Peyer's patch (tissue), 4 donors: ENCODE data around the gene STK17A. TPM values are rescaled to one million over a fixed set of nuclear protein-coding genes. Genes with fewer than 3 reads are reported as not detected.
A peak's percentile ranks its signal among the peaks of the same experiment; 100 is the strongest.

ENCODE experiments used
- DNase-seq, 3 donors: peaks; one replicate each; pipeline ENCODE4 v3.0.0-alpha.2; 2017 to 2019
- H3K27ac ChIP-seq, 4 donors: fragments of 200-600 bp; sonication (generic); one replicate each; pipeline ENCODE4 v1.5.1; 2016 to 2019
- H3K27me3 ChIP-seq, 2 donors: fragments of 200-600 bp; sonication (generic); one replicate each; pipeline ENCODE4 v1.5.1; 2019
- H3K36me3 ChIP-seq, 3 donors: fragments of 200-600 bp; sonication (generic); one replicate each; pipeline ENCODE4 v1.5.1; 2016 to 2019
- H3K4me1 ChIP-seq, 4 donors: fragments of 200-600 bp; sonication (generic); one replicate each; pipeline ENCODE4 v1.5.1; 2016 to 2019
- H3K4me3 ChIP-seq, 4 donors: fragments of 200-600 bp; sonication (generic); 1 replicate in 3 of 4; 2 replicates in 1 of 4; pipeline ENCODE4 v1.5.1; 2016 to 2019; ENCODE audit warnings: mild to moderate bottlenecking in 1 of 4
- H3K9me3 ChIP-seq, 4 donors: fragments of 200-600 bp; sonication (generic); one replicate each; pipeline ENCODE4 v1.5.1; 2016 to 2019; ENCODE audit warnings: mild to moderate bottlenecking in 1 of 4
- POLR2A ChIP-seq, 2 donors: fragments of 450-650 bp; IDR thresholded peaks; one replicate each; pipeline ENCODE4 v1.5.1; 2017; ENCODE audit warnings: antibody characterized with exemption in 2 of 2, mild to moderate bottlenecking in 2 of 2, moderate library complexity in 2 of 2
- total RNA-seq, 4 donors: library from RNA; depleted of rRNA; stranded (reverse); fragments of >200 nt; gene quantifications; one replicate each; pipeline ENCODE4 v1.1.0, GENCODE V29; 2016
- TF ChIP-seq, protein P1 (sequence below), 6 experiments: fragments of 450-650 bp in 4 of 6; fragments of 200-600 bp in 2 of 6; sonication (generic) in 1 of 6; IDR thresholded peaks; one replicate each; pipeline ENCODE4 v1.5.1; 2017 to 2019; ENCODE audit warnings: antibody characterized with exemption in 6 of 6, mild to moderate bottlenecking in 3 of 6, moderate library complexity in 1 of 6

The STK17A gene
- total RNA-seq, 4 donors from 2014 or later: 16.0 to 66.8 (median 17.7) TPM

DNA sequence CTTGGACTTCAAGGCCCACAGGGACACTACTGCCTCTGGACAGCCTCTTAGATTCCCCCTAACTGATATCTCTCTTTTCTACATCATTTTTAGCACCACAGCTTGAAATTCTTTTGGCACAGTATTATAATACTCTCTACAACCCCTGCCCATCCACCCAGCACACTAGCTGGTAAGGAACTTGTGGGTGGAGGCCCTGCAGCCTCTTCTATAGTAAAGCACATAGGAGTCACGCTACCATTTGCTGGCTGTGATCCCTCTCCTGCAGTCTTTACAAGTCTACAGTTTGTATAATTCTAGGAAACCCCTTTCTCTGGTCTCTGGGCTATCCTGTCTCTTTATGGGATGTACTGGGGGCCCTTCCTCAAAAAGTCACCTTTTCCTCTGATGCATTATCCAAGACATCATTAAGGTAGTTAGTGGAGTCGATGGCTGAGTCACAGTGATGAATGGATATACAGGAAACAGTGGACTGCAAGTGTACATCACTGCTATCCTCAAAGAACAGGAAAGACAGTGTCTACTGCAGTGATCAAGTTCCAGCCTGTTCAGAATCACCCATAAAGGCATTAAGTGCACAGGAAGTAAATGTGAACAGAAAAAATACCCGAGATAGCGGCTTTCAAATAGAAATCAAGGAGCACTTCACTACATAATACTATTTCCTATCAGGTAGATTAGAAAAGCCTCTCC is 54.4 kb downstream of the STK17A start:
- no peaks in the 10 kb centered on the region for H3K9me3 ChIP-seq
- TF ChIP-seq, protein P1, sequence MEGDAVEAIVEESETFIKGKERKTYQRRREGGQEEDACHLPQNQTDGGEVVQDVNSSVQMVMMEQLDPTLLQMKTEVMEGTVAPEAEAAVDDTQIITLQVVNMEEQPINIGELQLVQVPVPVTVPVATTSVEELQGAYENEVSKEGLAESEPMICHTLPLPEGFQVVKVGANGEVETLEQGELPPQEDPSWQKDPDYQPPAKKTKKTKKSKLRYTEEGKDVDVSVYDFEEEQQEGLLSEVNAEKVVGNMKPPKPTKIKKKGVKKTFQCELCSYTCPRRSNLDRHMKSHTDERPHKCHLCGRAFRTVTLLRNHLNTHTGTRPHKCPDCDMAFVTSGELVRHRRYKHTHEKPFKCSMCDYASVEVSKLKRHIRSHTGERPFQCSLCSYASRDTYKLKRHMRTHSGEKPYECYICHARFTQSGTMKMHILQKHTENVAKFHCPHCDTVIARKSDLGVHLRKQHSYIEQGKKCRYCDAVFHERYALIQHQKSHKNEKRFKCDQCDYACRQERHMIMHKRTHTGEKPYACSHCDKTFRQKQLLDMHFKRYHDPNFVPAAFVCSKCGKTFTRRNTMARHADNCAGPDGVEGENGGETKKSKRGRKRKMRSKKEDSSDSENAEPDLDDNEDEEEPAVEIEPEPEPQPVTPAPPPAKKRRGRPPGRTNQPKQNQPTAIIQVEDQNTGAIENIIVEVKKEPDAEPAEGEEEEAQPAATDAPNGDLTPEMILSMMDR (IDR thresholded peaks at IDR 0.05): no peak
- no peak for TF ChIP-seq POLR2A (IDR thresholded peaks at IDR 0.05)
- H3K4me3 ChIP-seq: no peak overlapping the region
- H3K4me1 ChIP-seq: peaks cover 0 to 16% (median 5%) of the 10 kb centered on the region in 4 donors
- DNase-seq: no peak
- H3K36me3 ChIP-seq: peaks cover 0 to 31% (median 0%) of the 10 kb centered on the region in 3 donors
- H3K27ac ChIP-seq: peak overlapping the region in 3 of 4 donors; percentile 8 to 59 (median 19)
- no peaks in the 10 kb centered on the region for H3K27me3 ChIP-seq

DNA sequence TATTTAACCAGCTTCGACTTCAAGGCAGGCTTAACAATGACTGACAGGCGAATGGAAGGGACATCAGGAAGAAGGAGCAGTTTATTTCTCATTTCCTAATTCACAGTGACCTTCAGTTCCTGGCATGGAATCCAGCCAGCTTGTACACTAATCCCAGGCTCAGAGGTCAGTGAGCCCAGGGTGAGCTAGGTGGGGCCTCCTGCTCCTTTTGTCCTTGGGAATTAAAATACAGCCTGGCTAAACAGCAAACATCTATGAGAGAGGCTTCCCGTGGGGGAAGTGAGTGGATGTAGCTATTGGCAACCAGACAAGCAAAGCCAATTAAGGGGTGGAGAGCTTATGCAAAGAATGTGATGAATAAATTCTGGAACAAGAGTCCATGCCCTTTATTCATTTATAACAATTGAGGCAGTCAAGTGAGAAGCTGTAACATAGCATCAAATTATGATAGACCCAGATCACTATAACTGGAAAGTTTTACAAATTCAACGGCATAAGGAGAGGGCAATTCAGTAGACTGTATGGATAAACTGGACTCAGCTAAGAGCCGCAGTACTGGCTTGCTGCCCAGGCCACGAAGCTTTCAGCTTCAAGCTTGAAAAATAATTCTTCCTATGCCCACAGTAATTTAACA is 57.1 kb downstream of the STK17A start:
- peak in 2 of 3 donors; percentile 73 to 84 for DNase-seq
- Histone ChIP-seq H3K27ac (peak overlapping the region; percentile 15 to 72 (median 58)), H3K27me3 (no peaks in the 10 kb centered on the region), H3K4me3 (no peak overlapping the region), H3K4me1 (peaks cover 0 to 16% (median 5%) of the 10 kb centered on the region in 4 donors), H3K36me3 (peaks cover 0 to 33% (median 0%) of the 10 kb centered on the region in 3 donors), H3K9me3 (no peaks in the 10 kb centered on the region)
- TF ChIP-seq POLR2A (IDR thresholded peaks at IDR 0.05): no peak
- TF ChIP-seq, protein P1 (IDR thresholded peaks at IDR 0.05): peak in 1 of 6 experiments; percentile 13

- TF ChIP-seq, protein P1 (IDR thresholded peaks at IDR 0.05): no peak
- no peak for TF ChIP-seq POLR2A (IDR thresholded peaks at IDR 0.05)
- Histone ChIP-seq H3K36me3 (peaks cover 0 to 33% (median 0%) of the 10 kb centered on the region in 3 donors), H3K27me3 (no peaks in the 10 kb centered on the region), H3K27ac (peak overlapping the region; percentile 15 to 72 (median 58)), H3K4me3 (no peak overlapping the region), H3K9me3 (no peaks in the 10 kb centered on the region), H3K4me1 (peaks cover 0 to 16% (median 7%) of the 10 kb centered on the region in 4 donors)
- no peak for DNase-seq
Measured at GRCh38 chr7:43640679-43641078, 57.8 kb downstream of the STK17A start.

DNA sequence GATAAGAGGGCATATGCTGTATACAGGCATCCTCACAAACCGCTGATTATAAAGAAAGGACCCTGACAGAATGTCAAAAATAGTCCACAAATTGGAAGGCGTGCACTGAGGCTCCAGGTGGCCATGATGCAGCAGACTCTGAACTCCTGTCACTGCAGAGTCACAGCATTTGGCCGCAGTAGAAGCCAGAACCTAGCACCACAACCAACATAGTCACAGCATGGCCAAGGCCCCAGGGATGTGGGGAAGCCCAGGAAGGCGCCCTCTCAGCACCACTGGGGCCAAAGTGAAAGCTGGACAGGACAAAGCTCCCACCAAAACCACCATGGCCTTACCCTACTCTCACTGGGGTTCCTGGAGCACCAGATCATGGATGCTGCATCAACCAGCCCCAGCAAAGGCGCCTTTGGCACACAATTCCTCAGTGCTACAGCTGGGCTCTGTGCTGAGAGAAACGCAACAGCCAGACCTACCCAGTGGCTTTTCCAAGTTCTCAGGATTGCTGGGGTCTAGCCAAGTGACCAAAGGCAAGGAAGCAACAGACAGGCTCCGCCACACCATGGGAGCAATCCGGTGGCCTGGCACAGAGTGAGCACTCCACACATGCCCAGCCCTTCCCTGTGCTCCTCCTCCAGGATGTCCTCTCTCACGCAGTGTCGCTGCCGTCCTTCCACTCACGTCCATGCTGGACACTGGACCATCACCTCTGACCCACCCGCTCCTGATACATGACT is 60.2 kb downstream of the STK17A start:
- no peak for DNase-seq
- Histone ChIP-seq H3K27me3 (no peaks in the 10 kb centered on the region), H3K27ac (peak overlapping the region in 2 of 4 donors; percentile 16 to 56), H3K36me3 (peaks cover 0 to 22% (median 0%) of the 10 kb centered on the region in 3 donors), H3K4me3 (no peak overlapping the region), H3K9me3 (no peaks in the 10 kb centered on the region), H3K4me1 (peaks cover 3 to 38% (median 25%) of the 10 kb centered on the region in 4 donors)
- TF ChIP-seq, protein P1 (IDR thresholded peaks at IDR 0.05): no peak
- no peak for TF ChIP-seq POLR2A (IDR thresholded peaks at IDR 0.05)

- peak overlapping the region in 1 of 4 donors; percentile 56 for H3K27ac ChIP-seq
- H3K36me3 ChIP-seq: peaks cover 0 to 22% (median 0%) of the 10 kb centered on the region in 3 donors
- DNase-seq: no peak
- TF ChIP-seq, protein P1 (IDR thresholded peaks at IDR 0.05): no peak
- TF ChIP-seq POLR2A (IDR thresholded peaks at IDR 0.05): no peak
- no peaks in the 10 kb centered on the region for H3K27me3 ChIP-seq
- peaks cover 3 to 38% (median 24%) of the 10 kb centered on the region in 4 donors for H3K4me1 ChIP-seq
- H3K9me3 ChIP-seq: no peaks in the 10 kb centered on the region
- no peak overlapping the region for H3K4me3 ChIP-seq
Measured at GRCh38 chr7:43643846-43644245, 60.9 kb downstream of the STK17A start.
